ENCODE measurements around the gene RPS15.

RPS15 gene

DNA sequence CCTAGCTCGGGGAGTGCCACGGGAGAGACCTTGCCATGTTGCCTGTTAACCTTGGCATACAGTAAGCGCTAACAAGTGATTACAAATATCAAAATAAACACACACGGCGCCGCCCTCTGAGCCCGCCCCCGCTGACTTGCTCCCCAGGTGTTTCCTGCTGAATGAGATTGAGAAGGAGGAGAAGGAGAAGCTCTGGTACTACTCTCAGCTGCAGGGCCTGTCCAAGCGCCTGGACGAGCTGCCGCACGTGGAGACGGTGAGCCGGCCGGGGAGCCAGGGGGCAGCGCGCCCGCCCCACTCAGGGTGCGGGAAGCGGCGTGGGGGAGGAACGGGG lies 16.8 kb downstream of the RPS15 start:
- DNase-seq: no peak

DNA sequence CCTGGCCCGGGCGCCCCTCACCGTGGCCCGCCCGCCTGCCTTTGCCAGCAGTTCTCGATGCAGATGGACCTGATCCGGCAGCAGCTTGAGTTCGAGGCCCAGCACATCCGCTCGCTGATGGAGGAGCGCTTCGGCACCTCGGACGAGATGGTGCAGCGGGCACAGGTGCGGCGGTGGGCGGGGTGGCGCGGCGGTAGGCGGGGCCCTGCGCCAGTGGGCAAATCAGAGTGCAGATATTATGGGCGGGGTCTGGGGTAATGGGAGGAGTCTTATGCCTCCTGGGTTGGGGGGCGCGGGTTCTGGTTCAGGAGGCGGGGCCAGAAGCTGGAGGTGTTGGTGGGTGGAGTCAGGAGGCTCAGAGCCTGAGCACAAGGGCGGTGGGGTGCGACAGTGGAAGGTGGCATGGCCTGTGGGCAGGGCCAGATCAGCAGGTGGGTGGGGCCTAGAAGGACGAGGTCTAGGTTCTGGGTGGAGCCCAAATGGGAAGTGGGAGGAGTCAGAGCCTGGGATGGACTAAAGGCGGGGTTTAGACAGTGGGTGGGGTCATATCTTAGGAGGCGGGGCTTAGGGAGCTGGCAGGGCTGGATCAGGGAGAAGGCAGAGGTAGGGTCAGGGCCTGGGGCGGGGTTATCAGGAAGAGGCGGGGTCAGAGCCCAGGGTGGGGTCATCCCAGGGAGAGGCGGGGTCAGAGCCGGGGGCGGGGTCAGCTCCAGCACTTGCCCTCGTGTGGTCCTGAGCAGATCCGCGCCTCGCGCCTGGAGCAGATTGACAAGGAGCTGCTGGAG lies 17.3 kb downstream of the RPS15 start:
- DNase-seq: no peak

DNA sequence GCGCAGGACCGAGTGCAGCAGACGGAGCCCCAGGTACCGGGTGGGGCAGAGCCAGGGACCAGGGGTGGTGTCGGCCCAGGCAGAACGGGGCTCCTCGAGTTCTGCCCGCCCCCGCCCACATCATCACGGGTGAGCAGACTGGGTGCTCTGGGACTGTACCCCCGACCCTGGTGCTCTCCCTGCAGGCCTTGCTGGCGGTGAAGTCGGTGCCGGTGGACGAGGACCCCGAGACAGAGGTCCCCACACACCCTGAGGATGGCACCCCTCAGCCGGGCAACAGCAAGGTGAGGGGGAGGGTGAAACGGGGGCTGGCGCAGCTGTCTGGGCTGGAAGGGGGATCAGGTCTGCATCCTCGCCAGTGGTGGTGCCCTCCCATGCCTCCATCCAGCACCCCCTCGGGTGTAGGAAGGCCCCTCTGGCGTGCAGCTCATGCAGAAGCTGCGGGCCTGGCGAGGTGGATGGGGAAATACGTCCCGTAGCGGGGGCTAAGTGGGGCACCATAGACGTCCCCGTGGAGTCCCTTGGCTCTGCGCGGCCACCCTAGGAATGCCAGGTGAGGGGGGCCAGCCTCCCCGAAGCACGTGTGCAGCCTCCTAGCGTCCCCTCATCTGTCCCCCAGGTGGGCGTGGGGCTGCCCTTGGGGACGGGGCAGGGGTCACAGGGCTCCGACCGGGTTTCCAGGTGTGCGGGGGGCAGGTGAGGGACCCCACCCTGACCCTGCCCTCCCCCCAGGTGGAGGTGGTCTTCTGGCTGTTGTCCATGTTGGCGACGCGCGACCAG lies 18.1 kb downstream of the RPS15 start:
- DNase-seq: no peak

DNA sequence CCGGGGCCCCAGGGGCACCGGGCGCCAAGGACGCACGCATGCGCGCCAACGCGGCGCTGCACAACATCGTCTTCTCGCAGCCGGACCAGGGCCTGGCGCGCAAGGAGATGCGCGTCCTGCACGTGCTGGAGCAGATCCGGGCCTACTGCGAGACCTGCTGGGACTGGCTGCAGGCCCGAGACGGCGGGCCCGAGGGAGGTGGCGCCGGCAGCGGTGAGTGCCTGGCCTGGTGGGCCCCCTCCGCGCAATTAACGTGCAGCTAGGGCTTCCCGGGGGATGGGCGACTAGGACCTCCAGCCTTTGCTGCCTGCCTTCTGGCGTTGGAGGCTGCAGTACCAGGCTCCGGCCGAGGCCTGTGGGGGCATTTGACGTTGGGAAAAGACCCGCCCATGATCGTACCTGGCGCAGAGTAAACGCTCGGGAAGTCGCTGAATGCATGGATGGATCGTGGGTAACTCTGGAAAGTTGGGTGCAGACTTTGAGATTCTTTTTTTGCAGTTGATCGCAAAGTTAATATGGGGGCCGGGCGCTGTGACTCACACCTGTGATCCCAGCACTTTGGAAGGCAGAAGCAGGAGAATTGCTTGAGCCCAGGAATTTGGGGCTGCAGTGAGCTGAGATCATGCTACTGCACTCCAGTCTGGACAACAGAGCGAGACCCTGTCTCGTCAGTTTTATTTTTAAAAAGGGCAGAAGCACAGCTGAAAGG lies 19.0 kb downstream of the RPS15 start:
- DNase-seq: no peak

DNA sequence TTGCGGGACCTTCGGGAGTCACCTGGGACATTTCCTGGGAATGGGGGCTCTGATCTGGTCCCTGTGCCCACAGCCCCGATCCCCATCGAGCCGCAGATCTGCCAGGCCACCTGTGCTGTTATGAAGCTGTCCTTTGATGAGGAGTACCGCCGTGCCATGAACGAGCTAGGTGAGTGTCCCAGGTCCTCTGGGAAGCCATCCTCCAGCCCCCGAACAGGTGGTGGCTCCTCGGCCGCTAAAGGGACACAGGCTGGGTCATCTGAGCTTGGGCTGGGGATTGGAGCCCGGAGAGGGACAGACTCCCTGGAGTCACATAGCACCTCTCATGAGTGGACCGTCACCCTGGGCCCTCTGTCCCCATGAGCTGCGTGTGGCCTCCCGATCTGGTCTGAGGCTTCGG lies 19.7 kb downstream of the RPS15 start:
- no peak for DNase-seq

DNA sequence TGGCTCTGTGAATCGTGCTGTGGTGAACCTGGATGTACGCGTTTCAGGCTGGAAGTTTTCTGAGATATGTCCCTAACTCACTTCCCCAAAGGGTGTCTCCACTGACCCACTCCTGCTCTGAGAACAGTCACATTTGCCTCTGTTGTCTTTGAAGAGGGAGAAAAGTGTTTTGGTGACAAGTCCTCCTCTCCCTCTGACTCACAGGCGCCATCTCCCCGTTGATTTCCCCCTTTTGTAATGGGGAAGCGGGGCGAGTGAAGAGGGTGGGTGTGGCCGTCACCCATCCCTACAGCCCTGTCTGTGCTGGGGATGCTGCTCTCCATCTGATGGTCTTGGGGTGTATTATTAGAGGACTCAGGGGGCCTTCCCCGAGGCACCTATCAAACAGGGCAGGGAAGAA lies 21.3 kb downstream of the RPS15 start:
- no peak for DNase-seq

DNA sequence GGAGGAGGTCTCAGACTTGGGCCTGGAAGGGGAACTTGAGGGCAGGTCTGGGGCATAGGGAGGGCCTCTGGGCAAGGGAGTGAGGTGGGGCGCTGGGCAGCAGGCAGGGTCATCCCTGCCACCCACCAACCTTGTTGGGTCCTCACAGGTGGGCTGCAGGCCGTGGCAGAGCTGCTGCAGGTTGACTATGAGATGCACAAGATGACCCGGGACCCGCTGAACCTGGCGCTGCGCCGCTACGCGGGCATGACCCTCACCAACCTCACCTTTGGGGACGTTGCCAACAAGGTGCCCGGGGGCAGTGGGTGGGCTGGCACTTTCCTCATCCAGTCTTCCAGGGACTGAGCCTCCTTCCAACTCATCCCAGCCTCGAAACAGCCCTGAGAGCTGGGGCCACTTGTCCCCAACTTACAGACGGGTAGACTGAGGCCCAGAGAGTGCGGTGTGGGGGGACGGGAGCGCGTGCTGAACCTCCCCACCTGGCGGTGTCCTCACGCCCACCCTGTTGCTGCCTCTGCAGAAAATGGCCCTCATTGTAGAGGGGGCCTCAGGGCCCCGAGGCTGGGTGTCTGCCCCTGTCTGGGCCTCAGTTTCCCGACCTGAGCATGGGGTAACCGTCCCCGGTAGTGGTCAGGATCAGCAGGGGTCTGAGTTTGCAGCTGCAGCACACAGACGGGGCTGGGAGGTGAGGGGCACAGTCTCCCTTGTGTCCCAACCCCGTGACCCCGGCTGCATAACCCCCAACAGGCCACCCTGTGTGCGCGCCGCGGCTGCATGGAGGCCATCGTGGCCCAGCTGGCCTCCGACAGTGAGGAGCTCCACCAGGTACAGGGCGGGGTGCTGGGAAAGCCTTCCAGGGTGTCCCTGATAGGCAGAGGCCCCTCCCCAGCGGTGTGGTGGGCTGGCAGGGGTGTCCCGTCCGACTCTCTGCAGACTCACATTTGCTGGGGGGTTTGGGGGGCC lies 22.1 kb downstream of the RPS15 start:
- no peak for DNase-seq

DNA sequence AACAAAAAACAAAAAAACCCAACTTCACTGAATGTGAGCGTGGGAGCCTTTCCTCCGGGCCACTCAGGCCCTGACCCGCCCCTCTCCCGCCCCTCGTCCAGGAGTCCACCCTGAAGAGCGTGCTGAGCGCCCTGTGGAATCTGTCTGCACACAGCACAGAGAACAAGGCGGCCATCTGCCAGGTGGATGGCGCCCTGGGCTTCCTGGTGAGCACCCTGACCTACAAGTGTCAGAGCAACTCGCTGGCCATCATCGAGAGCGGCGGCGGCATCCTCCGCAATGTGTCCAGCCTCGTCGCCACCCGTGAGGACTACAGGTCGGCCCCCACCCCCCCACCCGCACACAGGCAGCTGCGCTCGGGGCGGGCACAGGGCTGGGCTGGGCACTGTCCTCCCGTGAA lies 23.7 kb downstream of the RPS15 start:
- no peak for DNase-seq

DNA sequence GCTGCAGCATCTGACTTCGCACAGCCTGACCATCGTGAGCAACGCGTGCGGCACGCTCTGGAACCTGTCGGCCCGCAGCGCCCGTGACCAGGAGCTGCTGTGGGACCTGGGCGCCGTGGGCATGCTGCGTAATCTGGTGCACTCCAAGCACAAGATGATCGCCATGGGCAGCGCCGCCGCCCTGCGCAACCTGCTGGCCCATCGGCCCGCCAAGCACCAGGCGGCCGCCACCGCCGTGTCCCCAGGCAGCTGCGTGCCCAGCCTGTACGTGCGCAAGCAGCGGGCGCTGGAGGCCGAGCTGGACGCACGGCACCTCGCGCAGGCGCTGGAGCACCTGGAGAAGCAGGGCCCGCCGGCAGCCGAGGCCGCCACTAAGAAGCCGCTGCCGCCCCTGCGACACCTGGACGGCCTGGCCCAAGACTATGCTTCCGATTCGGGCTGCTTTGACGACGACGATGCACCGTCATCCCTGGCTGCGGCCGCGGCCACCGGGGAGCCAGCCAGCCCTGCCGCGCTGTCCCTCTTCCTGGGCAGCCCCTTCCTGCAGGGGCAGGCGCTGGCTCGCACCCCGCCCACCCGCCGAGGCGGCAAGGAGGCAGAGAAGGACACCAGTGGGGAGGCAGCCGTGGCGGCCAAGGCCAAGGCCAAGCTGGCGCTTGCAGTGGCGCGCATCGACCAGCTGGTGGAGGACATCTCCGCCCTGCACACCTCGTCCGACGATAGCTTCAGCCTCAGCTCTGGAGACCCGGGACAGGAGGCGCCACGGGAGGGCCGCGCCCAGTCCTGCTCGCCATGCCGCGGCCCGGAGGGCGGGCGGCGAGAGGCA lies 27.2 kb downstream of the RPS15 start:
- DNase-seq: no peak

DNA sequence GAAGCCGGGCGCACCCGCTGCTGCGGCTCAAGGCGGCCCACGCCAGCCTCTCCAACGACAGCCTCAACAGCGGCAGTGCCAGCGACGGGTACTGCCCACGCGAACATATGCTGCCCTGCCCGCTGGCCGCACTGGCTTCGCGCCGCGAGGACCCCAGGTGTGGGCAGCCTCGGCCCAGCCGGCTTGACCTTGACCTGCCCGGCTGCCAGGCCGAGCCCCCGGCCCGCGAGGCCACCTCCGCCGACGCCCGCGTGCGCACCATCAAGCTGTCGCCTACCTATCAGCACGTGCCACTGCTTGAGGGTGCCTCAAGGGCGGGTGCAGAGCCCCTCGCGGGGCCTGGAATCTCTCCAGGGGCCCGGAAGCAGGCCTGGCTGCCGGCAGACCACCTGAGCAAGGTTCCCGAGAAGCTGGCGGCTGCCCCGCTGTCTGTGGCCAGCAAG lies 27.8 kb downstream of the RPS15 start:
- no peak for DNase-seq

DNA sequence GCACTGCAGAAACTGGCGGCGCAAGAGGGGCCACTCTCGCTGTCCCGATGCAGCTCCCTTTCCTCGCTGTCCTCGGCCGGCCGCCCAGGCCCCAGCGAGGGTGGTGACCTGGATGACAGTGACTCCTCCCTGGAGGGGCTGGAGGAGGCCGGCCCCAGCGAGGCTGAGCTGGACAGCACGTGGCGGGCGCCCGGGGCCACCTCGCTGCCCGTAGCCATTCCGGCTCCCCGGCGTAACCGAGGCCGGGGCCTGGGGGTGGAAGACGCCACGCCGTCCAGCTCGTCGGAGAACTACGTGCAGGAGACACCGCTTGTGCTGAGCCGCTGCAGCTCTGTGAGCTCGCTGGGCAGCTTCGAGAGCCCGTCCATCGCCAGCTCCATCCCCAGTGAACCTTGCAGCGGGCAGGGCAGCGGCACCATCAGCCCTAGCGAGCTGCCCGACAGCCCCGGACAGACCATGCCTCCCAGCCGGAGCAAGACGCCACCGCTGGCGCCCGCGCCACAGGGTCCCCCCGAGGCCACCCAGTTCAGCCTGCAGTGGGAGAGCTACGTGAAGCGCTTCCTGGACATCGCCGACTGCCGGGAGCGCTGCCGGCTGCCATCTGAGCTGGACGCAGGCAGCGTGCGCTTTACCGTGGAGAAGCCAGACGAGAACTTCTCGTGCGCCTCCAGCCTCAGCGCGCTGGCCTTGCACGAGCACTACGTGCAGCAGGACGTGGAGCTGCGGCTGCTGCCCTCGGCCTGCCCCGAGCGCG lies 28.4 kb downstream of the RPS15 start:
- DNase-seq: no peak

DNA sequence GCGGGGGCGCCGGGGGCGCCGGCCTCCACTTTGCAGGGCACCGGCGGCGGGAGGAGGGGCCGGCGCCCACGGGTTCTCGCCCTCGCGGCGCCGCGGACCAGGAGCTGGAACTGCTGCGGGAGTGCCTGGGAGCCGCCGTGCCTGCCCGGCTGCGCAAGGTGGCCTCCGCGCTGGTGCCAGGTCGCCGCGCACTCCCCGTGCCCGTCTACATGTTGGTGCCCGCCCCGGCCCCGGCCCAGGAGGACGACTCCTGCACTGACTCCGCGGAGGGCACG lies 29.0 kb downstream of the RPS15 start:
- DNase-seq: no peak

DNA sequence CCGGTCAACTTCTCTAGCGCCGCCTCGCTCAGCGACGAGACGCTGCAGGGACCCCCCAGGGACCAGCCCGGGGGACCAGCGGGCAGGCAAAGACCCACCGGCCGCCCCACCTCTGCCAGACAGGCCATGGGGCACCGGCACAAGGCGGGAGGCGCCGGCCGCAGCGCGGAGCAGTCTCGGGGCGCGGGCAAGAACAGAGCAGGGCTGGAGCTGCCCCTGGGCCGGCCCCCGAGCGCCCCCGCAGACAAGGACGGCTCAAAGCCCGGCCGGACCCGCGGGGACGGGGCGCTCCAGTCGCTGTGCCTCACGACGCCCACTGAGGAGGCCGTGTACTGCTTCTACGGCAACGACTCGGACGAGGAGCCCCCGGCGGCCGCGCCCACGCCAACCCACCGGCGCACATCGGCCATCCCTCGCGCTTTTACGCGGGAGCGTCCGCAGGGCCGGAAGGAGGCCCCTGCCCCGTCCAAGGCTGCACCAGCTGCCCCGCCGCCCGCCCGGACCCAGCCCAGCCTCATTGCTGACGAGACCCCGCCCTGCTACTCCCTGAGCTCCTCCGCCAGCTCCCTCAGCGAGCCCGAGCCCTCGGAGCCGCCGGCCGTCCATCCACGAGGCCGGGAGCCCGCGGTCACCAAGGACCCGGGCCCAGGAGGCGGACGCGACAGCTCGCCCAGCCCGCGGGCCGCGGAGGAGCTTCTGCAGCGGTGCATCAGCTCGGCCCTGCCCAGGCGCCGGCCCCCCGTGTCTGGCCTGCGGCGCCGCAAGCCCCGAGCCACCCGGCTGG lies 29.5 kb downstream of the RPS15 start:
- DNase-seq: no peak

DNA sequence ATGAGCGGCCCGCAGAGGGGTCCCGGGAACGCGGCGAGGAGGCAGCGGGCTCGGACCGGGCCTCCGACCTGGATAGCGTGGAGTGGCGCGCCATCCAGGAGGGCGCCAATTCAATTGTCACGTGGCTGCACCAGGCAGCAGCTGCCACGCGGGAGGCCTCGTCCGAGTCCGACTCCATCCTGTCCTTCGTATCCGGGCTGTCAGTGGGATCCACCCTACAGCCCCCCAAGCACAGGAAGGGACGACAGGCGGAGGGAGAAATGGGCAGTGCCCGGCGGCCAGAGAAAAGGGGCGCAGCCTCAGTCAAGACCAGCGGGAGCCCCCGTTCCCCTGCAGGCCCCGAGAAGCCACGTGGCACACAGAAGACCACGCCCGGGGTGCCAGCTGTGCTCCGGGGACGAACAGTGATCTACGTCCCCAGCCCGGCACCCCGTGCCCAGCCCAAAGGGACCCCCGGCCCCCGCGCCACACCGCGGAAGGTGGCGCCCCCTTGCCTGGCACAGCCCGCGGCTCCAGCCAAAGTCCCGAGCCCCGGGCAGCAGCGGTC lies 30.2 kb downstream of the RPS15 start:
- DNase-seq: no peak

DNA sequence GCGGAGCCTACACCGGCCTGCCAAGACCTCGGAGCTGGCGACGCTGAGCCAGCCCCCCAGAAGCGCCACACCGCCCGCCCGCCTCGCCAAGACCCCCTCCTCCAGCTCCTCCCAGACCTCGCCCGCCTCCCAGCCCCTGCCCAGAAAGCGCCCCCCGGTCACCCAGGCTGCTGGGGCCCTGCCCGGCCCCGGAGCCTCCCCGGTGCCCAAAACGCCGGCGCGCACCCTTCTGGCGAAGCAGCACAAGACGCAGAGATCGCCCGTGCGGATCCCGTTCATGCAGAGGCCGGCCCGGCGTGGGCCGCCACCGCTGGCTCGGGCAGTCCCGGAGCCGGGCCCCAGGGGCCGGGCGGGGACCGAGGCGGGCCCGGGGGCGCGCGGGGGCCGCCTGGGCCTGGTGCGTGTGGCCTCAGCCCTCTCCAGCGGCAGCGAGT lies 30.6 kb downstream of the RPS15 start:
- DNase-seq: no peak

DNA sequence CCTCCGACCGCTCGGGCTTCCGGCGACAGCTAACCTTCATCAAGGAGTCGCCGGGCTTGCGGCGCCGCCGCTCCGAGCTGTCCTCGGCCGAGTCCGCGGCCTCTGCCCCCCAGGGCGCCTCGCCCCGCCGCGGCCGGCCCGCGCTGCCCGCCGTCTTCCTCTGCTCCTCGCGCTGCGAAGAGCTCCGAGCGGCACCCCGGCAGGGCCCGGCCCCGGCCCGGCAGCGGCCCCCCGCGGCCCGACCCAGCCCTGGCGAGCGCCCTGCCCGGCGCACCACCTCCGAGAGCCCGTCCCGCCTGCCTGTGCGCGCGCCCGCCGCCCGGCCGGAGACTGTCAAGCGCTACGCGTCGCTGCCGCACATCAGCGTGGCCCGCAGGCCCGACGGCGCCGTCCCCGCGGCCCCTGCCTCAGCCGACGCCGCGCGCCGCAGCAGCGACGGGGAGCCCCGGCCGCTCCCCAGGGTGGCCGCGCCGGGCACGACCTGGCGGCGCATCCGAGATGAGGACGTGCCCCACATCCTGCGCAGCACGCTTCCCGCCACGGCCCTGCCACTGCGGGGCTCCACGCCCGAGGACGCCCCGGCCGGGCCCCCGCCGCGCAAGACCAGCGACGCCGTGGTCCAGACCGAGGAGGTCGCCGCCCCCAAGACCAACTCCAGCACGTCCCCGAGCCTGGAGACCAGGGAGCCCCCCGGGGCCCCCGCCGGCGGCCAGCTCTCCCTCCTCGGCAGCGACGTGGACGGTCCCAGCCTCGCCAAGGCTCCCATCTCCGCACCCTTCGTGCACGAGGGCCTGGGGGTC lies 31.3 kb downstream of the RPS15 start:
- DNase-seq: no peak

DNA sequence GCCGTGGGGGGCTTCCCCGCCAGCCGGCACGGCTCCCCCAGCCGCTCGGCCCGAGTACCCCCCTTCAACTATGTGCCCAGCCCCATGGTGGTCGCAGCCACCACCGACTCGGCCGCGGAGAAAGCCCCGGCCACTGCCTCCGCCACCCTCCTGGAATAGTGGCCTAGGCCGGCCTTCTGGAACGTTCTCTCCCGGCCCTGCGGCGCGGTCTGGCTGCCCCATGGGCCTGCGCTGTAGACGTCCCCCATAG lies 31.8 kb downstream of the RPS15 start:
- DNase-seq: no peak

DNA sequence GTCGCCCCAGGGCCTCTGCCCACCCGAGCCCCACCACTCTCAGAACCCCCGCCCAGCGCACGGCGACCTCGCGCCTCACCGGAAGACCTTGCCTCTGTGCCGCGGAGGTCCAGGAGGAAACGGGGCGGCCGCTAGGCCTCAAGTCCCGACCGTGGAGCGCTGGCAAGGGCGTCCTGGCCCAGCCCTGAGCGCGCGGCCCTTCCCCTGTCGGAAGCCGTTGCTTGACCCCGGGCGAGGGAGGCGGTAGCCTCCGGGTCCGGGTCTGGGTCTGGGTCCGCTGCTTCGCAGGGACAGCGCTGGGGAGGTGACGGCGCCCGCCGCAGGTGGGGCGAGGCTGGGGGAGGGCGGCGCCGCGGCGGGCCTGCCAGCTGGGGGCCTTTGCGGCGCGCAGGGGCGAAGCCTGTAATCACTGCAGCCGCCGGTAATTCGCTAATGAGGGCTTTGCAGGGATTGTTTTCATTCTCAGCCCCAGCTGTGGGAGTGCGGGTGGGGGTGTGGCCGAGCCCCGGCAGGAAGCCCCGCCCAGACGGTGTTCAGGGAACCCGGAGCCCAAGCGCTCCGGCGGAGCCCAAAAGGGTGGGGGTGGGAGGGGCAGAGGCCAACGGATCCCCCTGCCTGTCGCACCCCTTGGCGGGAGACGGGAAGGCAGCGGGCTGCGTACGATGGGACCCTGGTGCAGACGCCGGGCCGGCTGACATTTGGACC lies 32.3 kb downstream of the RPS15 start:
- DNase-seq: peak; percentile 69

DNA sequence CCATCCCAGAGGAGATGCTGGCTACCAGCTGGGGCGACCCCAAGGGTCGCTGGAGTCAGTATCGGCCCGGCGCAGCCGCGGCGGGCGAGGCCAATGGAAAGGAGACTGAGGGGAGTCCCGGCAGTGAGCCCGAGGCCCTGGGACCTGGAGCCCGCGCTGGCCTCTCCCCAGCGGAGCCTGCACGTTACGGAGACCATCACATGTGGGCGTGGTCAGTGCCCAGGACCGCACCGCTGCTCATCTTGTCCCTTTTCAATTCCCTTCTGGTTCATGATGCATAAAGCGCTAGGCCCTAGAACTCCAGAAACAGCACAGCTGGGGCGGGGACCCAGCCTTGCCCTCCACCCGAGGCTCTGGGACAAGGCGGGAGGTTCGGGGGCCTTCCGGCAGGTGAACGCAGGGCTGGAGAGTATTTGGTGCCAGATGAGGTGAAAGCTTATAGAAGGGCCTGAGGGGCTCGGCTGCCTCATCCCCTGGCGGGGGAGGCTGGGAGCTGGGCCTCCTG lies 32.9 kb downstream of the RPS15 start:
- DNase-seq: no peak
